ENCODE data around the gene MIA2. TPM values are rescaled to one million over a fixed set of nuclear protein-coding genes. Genes with fewer than 3 reads are reported as not detected.

The MIA2 gene
- polyA plus RNA-seq, 1 of the 3 experiments (the other 2 are of a cell fraction): 2.6 TPM

DNA sequence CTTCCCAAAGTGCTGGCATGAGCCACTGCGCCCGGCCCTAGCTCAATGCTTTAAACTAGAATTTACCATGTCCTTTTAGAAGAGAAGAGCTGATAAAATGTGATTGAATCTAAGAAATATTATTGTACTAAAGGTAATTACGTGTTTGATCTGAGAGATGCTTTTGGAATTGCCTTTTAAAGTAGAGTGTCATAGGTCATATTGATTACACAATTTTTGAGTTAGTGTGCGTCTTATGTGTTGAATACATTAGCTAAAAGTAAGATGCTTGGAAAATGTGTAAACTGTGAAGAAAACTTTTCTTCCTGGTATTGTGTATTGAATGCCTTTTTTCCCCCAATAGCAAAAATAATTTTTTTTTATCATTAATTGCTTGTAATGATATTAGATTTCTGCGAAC lies 41.7 kb downstream of the MIA2 start:
- no peaks in the 10 kb centered on the region for H3F3A ChIP-seq (replicated peaks; ENCODE audit: insufficient read depth)
- H3K9me2 ChIP-seq: no peaks in the 10 kb centered on the region
- WGBS (ENCODE audit: low lambda C conversion rate): 96% methylated on average over 5 of the region's 5 CpGs
- no peak overlapping the region for H3K4me3 ChIP-seq (ENCODE audit: low read depth in 2 of 2, low read length in 1 of 2)
- no peak overlapping the region for H3K27ac ChIP-seq (ENCODE audit: low read depth in 2 of 2, low read length in 1 of 2)
- no peaks in the 10 kb centered on the region for H3K36me3 ChIP-seq (replicated peaks in 1 of 2; ENCODE audit: control insufficient read depth in 1 of 2, insufficient read depth in 2 of 2, low read length in 1 of 2)
- H3K79me2 ChIP-seq (ENCODE audit: insufficient read depth): peaks cover 40% of the 10 kb centered on the region
- H2AFZ ChIP-seq (ENCODE audit: low read depth): no peak overlapping the region
- no peaks in the 10 kb centered on the region for H3K27me3 ChIP-seq (ENCODE audit: insufficient read depth)
- H3K9ac ChIP-seq: no peak overlapping the region
- H4K20me1 ChIP-seq (ENCODE audit: insufficient read depth): no peaks in the 10 kb centered on the region
- H3K4me2 ChIP-seq: no peak overlapping the region
- no peak for DNase-seq
- TF ChIP-seq, protein P1, sequence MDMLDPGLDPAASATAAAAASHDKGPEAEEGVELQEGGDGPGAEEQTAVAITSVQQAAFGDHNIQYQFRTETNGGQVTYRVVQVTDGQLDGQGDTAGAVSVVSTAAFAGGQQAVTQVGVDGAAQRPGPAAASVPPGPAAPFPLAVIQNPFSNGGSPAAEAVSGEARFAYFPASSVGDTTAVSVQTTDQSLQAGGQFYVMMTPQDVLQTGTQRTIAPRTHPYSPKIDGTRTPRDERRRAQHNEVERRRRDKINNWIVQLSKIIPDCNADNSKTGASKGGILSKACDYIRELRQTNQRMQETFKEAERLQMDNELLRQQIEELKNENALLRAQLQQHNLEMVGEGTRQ (IDR thresholded peaks at IDR 0.05; ENCODE audit: borderline replicate concordance, low read depth, low read length): no peak
- TF ChIP-seq NRF1 (IDR thresholded peaks at IDR 0.05; ENCODE audit: low read depth, low read length) (no peak), TEAD4 (IDR thresholded peaks at IDR 0.05; ENCODE audit: borderline replicate concordance, insufficient read depth) (no peak), RAD21 (IDR thresholded peaks at IDR 0.05; ENCODE audit: low read length) (no peak), GATA2 (CRISPR knock-in tag; IDR thresholded peaks at IDR 0.05) (no peak), USF1 (IDR thresholded peaks at IDR 0.05; ENCODE audit: borderline replicate concordance, low read depth) (no peak), MAX (IDR thresholded peaks at IDR 0.05; ENCODE audit: low read depth) (no peak), RXRA (IDR thresholded peaks at IDR 0.05; ENCODE audit: borderline replicate concordance, low read depth) (no peak), EP300 (IDR thresholded peaks at IDR 0.05; ENCODE audit: borderline replicate concordance in 1 of 2, low read depth in 1 of 2, low read length in 1 of 2) (no peak), GABPA (IDR thresholded peaks at IDR 0.05; ENCODE audit: low read depth) (no peak), SMC3 (IDR thresholded peaks at IDR 0.05; ENCODE audit: low read depth, low read length) (no peak), MEF2A (IDR thresholded peaks at IDR 0.05; ENCODE audit: borderline replicate concordance, low read depth) (no peak), RFX5 (IDR thresholded peaks at IDR 0.05; ENCODE audit: low read length) (no peak)
- TF ChIP-seq, protein P2, sequence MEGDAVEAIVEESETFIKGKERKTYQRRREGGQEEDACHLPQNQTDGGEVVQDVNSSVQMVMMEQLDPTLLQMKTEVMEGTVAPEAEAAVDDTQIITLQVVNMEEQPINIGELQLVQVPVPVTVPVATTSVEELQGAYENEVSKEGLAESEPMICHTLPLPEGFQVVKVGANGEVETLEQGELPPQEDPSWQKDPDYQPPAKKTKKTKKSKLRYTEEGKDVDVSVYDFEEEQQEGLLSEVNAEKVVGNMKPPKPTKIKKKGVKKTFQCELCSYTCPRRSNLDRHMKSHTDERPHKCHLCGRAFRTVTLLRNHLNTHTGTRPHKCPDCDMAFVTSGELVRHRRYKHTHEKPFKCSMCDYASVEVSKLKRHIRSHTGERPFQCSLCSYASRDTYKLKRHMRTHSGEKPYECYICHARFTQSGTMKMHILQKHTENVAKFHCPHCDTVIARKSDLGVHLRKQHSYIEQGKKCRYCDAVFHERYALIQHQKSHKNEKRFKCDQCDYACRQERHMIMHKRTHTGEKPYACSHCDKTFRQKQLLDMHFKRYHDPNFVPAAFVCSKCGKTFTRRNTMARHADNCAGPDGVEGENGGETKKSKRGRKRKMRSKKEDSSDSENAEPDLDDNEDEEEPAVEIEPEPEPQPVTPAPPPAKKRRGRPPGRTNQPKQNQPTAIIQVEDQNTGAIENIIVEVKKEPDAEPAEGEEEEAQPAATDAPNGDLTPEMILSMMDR (IDR thresholded peaks at IDR 0.05): no peak
- TF ChIP-seq, protein P3, sequence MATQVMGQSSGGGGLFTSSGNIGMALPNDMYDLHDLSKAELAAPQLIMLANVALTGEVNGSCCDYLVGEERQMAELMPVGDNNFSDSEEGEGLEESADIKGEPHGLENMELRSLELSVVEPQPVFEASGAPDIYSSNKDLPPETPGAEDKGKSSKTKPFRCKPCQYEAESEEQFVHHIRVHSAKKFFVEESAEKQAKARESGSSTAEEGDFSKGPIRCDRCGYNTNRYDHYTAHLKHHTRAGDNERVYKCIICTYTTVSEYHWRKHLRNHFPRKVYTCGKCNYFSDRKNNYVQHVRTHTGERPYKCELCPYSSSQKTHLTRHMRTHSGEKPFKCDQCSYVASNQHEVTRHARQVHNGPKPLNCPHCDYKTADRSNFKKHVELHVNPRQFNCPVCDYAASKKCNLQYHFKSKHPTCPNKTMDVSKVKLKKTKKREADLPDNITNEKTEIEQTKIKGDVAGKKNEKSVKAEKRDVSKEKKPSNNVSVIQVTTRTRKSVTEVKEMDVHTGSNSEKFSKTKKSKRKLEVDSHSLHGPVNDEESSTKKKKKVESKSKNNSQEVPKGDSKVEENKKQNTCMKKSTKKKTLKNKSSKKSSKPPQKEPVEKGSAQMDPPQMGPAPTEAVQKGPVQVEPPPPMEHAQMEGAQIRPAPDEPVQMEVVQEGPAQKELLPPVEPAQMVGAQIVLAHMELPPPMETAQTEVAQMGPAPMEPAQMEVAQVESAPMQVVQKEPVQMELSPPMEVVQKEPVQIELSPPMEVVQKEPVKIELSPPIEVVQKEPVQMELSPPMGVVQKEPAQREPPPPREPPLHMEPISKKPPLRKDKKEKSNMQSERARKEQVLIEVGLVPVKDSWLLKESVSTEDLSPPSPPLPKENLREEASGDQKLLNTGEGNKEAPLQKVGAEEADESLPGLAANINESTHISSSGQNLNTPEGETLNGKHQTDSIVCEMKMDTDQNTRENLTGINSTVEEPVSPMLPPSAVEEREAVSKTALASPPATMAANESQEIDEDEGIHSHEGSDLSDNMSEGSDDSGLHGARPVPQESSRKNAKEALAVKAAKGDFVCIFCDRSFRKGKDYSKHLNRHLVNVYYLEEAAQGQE (IDR thresholded peaks at IDR 0.05; ENCODE audit: low read depth, low read length): no peak
- no peaks in the 10 kb centered on the region for H3K9me3 ChIP-seq
- CTCF ChIA-PET: no interaction called here
- H3K4me1 ChIP-seq (ENCODE audit: control insufficient read depth in 1 of 2, insufficient read depth in 2 of 2, low read depth in 1 of 2, low read length in 1 of 2): no peaks in the 10 kb centered on the region
- POLR2A ChIA-PET: no interaction called here
